Hematopoietic multipotent progenitor cell treated with erythropoietin and hydrocortisone succinate and interleukin-3 and kit ligand, for 17 days (in vitro differentiated cells): ENCODE measurements around the gene AHDC1.

Source experiments
- DNase-seq: peaks from one replicate; pipeline ENCODE4 v3.0.0-alpha.2; 2015; ENCODE audit warnings: low spot score

AHDC1 gene

DNA sequence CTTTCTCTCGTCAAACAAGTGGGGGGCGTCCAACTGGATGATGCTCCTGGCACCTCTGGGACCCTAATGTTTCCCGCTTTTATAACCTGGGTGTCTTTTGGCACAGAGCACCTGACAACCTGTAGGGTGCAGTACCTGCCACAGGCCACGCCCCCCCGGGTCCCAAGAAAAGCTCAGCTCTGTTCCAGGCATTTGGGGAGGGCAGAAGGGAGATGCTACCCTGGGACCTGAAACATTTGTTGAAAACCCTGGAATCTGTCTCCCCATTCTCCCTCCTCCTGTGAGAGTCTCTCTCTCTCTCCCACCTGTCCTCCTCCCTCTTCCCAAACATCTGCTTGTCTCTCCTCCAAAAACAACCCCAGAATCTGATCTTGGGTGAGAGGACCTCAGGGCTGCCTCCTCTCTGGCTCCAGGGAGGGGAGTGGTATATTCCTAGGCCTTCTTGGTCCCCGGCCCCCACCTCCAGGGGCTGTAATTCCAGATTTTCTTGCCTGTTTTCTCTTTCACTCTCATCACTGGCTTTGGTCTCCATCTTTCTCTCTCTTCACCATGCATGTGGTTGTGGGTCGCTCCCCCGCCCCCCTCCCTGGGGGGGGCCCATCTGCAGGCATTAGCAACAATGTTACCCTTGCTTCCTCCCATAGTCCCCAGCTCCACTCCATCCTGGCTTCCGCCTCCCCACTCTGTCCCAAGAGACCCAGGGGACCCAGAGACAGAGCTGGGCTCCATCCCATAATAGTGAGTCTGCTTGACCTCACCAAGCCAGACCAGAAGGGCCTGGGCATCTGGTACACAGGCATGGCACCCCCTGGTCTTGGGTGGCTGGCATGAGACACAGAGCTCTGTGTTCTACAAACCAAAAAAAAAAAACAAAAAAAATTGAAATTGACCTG, 4.1 kb downstream of the AHDC1 start:
- no peak for DNase-seq

DNA sequence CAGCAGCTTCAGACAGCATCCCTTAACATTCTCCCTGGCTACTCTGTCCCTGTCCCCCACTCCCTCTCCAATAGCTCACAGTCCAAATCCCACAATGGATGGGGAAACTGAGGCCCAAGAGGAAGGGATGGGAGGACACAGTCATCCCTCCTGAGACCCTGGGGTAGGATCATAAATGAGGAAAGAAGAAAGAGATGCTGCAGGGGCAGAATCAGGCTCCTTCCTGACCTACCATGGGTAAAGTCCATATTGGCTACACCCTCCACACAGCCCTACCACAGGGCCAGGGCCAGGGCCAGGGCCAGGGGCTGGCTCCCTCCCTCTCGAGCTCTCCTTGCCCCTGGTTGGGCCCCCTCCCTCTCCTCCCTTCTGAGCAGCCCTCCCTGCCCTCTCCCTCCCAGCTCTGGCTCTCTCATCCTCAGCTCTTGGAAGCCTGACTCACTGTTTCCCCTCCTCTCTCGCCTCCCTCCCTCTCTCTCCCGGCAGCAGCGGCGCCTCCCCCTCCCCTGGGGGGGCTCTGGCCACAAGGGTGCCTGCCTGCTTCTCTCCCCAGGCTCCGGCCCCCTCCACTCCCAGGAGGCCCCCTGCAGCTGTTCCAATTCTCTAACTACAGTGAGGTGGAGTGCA, 4.9 kb downstream of the AHDC1 start:
- DNase-seq: no peak

DNA sequence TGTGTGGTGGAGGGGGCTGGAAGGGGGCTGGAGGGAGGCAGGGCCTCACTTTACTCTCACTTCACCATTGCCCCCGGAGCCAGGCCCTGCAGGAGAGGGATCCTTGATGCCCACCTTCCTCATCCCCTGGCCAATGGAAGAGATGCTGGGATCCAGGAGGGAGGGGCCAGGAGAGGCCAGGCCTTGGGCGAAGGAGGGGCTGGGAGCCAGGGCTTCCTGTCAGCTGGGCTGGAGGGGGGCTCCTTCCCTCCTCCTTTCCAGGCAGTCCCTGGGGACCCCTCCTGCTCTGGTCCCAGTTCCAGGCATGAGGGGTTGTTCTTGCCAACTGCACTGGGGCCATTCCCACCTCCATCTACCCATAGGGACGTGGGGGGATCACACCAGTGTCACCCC, 5.7 kb downstream of the AHDC1 start:
- no peak for DNase-seq

DNA sequence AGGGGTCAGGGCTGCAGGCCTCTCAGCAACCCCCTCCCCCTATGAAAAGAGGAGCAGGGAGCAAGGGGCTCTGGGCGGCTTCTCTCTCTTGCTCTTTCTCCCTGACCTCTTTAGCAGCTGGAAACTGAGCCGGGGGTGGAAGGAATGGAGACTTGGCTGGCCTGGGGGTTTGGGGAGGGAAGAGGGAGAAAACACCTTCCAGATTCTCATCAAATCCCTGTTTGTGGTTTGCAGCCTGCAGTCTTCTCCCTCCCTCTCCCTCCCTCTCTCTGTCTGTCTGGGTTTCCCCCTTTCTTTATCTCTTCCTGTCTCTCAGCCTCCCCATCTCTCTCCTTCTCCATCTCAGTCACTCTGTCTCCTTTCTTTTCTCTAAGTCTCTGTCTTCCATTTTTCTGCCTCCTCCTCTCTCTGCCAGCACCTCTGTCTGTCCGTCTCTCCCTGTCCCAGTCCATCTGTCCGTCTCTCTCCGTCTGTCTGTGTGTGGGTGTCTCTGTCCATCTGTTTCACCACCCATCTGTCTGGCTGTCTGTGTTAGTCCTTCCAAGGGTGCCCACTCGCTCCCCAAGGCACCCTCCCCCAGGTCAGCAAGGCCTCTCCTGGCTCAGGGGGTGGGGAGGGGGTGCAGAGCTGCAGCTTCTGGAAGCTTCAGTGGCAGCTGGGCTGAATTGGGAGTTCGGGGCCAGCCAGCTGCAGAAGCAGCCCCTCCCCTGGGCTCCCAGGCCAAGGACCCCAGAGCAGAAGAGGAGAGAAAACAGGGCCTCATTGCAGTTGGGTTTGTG, 6.2 kb downstream of the AHDC1 start:
- no peak for DNase-seq

DNA sequence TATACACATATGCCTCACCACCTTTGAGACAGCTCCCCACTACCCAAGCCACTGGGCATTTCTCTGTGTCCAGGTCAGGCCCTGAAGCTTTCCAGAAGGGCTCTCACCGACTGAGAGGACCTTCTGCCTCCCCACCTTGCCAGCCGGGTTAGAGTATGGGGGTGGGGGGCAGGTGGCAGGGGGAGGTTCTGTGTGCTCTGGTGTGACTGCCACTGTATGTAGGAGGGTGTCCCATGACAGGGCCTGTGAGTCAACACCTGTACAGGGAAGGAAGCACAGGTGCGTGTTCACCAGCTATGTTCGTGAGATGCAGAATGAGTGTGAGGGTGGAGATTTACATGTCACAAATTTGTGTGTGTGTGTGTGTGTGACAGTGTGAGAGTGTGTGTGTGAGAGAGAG, 7.0 kb downstream of the AHDC1 start:
- DNase-seq: no peak

DNA sequence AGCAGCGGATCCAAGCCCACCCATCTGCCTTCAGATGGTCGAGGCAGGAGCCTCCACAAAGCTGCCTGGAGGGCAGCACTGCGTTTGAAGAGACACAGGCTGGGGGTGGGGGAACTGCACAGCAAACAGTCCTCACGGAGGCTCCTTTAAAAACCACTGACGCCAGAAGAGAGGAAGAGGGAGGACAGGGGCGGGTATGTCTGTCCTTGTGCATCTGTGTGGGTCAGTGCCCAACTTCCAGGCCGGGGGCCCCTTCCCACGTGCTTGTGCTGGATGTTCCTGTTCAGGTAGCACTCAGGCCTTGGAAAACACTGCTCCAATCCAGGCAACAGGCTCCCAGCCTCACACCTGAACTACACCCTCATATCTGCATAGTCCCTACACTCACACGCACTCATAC, 7.7 kb downstream of the AHDC1 start:
- no peak for DNase-seq

DNA sequence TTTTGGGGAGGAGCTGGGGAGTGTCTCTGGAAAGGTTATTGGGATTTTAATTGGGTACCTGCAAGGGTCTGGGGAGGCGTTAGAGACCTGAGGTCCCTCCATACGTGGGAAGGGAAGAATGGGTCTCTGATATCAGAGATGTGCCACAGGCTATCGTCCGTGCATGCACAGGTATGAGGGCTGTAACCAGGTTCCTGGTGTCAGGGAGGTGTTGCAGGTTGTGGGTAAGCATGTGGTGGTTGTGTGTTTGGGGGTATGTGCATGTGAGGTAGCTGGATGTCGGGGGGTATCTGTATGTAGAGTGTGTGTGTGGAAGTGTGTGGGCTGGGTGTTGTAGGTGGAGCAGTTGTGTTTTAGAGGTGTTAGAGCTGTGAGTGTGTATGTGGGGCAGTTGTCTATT, 8.3 kb downstream of the AHDC1 start:
- DNase-seq: no peak

DNA sequence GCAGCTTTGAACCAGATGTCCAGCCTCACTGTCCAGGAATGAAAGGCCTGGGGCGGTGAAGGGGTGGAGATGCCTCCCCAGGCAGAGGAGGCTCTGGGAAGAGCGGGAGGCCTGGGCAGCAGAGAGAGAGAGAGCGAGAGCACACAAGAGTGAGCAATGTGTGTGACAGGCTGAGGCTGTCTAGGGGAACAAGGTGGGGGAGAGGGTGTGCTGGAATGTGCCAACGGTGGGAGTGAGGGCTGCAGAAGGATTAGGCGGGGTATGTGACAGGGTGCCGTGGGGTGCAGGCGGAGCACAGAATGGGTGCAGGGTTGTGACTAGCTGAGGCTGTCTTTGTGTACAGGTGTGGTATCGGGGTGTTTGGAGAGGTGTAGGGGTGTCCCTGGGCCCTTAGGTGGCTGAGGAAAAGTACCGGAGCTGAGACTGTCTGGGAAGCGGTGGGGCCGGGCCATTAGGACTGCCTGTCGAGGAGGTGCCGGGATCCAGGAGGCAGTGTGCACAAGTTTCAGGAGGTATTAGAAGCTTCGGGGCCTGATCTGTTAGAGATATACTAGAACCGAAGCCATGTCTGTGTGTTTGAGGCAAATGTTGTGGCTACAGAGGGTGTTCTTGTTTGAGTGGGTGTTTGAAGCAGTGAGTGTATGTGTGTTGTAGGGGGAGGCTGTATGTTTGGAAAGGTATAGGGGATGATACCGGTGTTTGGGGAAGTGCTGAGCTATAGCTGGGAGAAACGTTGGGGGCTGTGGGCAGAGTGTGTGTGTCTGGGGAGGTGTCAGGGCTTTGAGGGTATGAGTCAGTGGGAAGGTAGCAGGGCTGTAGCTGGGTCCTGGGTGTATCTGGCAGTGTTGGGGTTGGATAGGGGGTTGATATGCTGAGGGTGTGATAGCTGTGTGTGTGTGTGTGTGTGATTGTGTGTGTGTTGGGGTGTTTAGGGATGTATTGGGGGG, 9.1 kb downstream of the AHDC1 start:
- no peak for DNase-seq

DNA sequence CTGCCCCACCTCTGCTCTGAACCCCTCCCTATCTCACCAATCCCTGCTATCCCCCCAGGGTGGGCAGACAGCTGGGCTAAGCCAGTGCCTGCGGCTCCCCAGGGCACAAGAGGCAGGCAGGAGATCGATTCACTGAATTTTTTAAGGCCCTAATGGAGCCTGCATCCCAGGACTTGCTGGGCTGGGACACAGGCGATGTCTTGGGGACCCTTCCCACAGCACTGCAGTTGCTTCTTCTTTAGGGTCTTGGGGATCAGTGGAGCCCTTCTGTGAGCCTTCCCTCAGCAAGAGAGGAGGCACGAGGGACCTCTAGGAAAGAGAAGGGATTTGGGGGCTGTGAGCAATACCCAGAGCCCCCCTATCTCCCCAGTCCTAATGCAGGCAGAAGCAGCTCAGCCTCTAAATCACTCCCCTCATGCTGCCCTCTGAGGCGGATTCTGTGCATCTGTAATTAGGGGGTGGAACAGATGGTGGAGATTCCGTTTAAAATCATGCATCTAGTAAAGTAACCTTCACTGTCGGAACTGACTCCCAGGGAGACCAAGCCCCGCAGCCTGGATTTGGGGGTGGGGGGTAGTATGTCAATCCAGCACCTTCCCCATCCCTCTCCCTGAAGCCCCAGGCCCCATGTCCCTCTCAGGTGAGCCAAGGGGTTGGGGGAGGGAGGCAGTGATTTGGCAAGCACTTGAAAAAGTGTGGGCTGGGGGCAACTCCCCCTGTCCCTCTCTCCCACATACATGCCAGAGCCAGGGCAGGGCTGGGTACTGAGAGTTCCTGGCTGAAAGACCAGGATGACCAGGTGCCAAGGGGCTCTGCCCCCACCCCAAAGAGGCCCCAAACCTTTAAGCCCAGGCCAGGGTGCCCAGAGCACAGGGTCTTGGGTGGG, 10.0 kb downstream of the AHDC1 start:
- no peak for DNase-seq

DNA sequence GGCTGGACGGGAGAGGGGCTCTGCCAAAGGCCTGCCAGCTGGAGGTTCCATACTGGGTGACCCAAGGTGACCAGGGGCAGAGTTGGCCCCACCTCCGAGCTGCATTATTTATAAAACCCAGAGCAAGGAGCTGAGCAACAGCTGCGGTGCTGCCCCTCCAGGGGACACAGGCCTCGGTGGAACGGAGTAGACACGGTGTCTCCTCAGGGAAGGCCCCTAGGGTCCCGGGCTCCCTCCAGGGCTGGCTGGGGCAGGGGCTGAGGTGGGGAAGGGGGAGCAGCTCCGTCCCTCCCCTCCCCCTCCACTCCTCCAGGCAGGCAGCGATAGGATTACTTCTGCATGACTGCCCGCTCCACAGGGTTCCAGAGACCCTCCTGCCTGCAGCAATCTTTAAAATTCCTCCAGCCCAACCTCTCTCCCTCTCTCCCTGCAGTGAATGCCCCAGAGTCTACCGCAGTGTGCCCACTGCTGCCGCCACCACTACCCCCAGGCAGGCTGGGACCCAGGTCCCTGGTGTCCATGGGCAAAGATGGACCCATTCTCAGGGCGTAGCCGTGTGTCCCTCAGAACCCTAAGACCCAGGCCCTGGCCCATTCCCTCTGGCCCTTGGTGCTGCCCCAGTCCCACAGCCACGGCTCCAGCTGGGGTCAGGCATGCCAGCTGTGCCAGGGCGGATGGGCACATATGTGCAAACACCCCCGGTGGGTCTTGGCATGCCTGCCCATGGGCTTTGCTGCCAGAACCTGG, 10.8 kb downstream of the AHDC1 start:
- no peak for DNase-seq

DNA sequence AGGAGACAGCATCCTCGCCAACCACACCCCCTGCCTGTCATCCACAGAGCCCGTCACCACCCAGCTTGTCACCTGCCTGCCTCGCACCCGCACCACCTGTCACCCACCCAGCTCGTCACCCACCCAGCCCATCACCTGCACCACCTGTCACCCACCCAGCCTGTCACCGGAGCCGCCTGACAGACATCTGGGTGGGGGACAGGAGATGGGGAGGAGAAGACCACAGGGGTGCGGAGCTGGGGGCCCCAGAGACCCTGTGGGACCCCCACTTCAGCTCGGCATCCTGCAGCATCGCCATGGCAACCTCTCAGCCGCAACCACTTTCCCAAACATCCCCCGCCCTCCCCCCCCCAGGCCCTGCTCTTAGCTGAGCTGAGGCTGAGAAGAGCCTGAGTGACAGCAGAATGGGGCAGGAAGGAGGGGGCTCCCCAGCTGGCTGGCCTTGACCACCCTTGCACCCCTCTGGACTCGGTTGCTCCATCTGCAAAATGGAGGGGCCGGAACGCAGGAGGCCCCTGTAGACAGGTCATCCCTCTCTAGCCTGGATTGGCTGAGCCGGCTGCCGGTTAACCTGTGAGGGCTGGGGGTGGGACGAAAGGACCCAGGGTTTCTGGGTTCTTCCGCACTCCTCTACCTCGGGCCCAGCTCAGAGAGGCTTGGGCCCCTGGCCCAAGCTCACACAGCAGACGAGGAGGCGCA, 11.6 kb downstream of the AHDC1 start:
- no peak for DNase-seq

DNA sequence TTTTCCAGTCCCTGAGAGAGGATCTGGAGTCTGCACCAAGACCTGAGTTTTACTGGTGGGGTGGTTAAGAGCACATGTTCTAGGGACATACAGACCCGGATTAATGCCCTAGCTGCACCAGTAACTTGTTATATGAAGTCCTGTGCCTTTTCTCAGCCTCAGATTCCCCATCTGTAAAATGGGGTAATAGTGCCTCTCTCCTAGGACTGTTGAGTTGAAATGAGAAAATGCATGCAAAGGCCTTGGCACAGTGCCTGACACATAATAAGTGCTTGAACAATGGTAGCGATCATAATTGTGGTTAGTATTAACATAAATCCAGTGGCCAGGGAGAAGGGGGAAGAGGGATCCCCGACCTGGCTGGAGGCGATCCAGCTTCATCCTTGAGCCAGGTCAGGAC, 12.3 kb downstream of the AHDC1 start:
- DNase-seq: no peak

DNA sequence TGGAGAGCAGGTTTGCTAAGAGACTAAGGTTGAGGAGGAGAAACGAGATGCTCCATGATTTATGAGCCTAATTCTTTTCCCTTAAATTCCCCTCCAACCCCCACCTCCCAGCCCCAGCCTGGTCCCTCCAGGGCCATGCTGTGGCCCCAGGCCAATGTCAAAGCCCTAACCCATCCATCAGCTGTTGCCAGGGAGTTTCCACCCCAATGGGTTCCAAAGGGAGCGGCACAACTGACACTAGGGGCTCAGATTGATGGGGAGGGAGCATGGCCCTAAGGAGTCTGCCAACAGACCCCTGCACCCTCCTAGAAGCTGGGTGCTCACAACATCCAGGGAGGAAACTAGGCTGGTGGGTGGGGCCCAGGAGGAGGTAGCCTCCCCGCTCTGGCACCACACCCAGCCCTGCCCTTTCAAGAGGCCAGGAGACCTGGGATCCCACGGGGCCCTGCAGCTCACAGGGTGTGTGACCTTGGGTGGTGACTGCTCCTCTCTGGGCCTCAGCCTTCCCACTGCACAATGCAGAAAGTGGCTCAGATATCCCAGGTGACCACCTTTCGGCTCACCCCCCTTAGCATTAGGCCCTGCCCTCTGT, 12.9 kb downstream of the AHDC1 start:
- peak; percentile 28 for DNase-seq

DNA sequence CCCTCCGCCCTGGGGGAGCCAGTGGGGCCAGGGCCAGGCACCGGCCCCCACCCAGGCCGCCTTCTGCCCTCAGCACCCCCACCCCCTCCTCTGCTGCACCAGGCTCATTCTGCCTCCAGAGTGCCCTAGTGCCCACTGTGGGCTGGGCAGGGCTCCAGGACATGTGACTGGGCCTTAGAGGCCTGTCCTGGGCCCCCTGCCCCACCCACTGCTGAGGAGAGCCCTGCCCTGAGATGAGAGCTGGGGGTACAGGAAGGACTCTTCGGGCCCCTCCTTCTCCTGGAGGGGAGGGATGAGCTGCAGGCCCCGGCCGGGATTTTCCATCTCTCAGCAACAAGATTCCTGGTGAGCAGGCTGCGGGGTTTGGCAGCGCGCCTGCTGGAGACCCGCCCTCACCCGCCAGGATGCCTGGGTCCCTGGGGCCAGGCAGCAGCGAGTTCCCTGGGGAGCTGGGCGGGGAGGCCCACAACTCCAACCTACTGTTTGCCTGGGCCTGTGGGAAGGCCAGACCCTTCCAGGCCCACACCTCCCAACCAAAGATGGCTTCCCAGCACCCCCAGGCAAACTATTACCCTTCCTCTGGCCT, 14.0 kb downstream of the AHDC1 start:
- DNase-seq: no peak

DNA sequence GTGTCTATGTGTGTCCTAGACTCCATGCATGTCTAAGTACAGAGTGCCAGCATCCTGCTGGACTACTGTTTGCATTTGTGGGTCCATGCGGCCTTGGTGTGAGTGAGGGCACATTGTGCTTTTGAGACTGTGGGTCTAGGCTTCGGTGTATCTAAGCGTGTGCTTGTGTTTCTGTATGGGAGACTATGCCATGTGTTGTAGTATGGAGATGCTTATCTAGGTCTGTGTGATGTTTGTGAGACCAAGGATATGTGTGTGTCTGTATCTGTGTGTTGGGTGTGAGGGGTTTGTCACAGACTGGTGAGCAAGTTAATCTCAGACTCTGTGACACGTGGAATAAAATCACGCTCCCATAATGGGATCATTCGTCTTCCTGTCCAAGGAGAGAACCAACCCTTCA, 14.5 kb downstream of the AHDC1 start:
- no peak for DNase-seq

DNA sequence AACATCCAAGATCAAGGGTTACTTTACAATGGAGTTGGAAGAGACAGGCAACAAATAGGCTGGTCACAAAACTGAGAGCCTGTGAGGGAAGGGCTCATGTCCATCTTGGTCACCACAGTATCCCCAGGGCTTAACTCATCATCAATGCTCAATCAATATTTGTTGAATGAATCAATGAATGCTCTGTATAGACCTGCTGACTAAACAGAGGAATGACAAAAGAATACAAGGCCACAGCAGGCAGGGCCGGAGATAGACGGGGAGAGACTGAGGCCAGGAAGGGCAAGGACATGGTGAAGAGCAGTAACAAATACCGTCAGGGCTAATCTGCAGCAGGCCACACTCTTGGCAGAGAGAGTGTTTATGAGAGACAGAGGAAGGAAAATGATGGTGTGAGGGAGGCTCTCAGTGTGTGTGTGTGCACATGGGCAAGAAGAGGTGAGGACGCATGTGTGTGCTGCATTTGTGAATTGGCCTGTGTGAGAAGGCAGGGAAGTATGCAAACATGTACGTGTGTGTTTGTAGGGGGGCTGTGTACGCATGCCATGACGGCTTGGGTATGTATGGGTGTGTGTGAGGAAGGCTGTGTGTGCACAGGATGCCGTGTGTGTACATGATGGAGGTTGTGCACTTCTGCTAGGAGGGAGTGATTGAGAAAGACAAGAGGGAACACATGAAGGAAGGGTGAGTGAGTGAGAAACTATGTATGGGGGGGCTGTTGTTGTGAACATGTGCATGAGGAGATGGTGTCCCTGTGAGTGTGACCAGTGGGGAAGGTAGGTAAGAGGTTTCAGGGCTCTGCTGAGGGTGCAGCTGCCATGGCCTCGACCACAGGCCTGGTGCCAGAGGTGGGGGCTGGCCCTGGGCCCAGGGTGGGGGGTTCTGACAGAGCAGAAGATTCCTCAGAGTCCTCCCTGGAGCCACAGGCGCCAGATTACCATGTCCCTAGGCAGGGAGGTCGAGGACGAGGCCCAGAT, 15.4 kb downstream of the AHDC1 start:
- DNase-seq: no peak

DNA sequence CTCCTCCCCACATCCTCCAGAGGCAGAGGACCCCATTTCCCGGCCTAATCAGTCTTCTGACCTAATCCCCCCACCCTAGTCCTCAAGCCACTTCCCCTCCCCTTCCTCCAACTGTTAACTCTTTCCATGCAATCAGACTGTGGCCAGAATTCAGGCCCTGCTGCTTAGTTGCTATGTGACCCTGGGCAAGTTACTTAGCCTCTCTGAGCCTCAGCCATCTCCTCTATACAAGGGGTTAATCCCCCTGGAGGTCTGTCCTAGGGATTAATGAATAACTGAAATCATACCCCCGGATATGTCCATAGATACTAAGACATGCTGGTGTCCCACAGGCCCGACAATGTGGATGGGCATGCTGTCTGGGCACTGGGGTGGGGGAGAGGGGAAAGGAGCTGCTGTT, 18.3 kb downstream of the AHDC1 start:
- no peak for DNase-seq
